Hematopoietic multipotent progenitor cell (in vitro differentiated cells): ENCODE data around the gene AVEN. TPM values are rescaled to one million over a fixed set of nuclear protein-coding genes. Genes with fewer than 3 reads are reported as not detected.

Experiments used
- total RNA-seq: library from RNA; depleted of rRNA; stranded (reverse); fragments of >200 nt; gene quantifications from one replicate; pipeline ENCODE4 v1.2.3, GENCODE V29; 2012

AVEN gene
- total RNA-seq, 1 donor = 5.9 TPM

Other genes starting within 250 kb of the AVEN start
- gene CHRM5, start 70.7 kb downstream of the AVEN start, total RNA-seq = under 0.01 TPM
- 8.9 TPM for gene EMC7, start 62.7 kb upstream of the AVEN start, total RNA-seq
- 2.2 TPM for gene PGBD4, start 62.9 kb upstream of the AVEN start, total RNA-seq
- gene KATNBL1, start 170.9 kb upstream of the AVEN start, total RNA-seq = 14.3 TPM
- gene EMC4, start 185.8 kb upstream of the AVEN start, total RNA-seq = 93.4 TPM